Kidney capillary endothelial cell (primary cell): Measurements from ENCODE around the gene SGTB.

ENCODE experiments used
- DNase-seq: peaks from one replicate; pipeline ENCODE4 v3.0.0-alpha.2; 2018; ENCODE audit warnings: low spot score

SGTB gene

DNA sequence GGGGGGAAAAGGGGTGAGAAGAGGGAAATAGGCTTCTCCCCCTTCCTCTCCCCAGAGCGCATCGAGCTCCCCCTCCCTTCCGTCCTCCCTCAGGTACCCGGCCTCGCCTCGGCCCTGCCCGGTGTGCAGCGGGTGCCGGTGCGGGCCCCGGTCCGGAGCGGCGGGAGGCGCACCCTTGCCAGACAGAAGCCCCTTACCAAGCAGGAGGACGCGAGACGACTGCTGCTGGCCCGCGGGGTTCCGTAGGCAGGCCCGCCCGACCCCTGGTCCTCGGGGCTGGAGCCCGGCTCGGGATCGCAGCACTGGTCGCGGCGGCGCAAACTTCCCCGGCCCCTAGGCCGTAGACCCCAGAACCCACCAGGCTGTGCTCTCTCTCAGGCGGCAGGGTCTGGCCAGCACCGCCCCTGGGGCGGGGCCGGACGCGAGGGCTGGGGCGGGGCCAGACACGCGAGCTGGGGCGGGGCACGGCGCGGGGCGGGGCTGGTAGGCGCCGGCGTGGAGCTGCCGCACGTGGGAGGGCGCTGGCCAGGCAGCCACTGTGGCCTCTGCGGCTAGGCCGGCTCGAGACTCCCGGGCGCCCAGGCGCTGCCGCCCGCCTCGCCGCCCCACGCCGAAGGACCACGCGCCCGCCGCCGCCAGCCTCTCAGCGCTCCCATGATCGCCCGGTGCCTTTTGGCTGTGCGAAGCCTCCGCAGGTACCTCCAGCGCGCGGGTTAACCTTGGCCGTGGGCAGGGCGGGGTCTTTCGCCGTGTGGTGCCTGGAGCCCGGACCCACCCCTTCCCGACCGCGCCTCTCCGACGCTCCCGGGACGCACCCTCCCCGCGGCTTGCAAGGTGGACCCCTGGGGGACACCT lies at the start of gene SGTB, which contains the start of gene NLN:
Gene SGTB, minus strand, starts transcription at position 390 of the 855 bp plus-strand sequence. CDS start 1,302 bp downstream, outside the sequence.
Gene NLN, plus strand, starts transcription at position 486 of the 855 bp plus-strand sequence. Its CDS starts 169 bp downstream, at position 655.
- peak; percentile 80 for DNase-seq

GRCh38 chr5:65771266-65771665 lies 49.4 kb upstream of the SGTB start:
- no peak for DNase-seq

DNA sequence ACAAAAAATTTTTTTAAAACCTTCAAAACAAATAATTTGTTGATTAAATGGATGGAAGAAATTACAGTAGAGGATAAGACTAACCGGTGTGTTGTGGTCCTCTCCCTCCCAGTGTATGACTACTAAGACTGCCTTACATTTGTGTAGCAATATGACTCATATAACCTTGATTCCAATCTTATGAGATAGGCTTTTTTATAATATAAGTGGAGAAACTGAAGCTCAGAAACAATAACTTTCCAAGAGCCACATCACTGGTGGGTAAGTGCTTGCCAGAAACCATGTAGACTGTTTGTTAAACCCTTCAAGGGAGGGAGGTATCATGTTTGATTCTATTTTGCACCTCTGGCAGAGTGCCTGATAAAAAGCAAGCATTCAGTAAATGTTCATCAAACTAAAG lies 47.6 kb upstream of the SGTB start:
- peak; percentile 76 for DNase-seq

GRCh38 chr5:65768723-65769346 lies 46.9 kb upstream of the SGTB start:
- DNase-seq = no peak

- DNase-seq = no peak
These were observed 45.7 kb upstream of the SGTB start for GRCh38 chr5:65767565-65767964.

DNA sequence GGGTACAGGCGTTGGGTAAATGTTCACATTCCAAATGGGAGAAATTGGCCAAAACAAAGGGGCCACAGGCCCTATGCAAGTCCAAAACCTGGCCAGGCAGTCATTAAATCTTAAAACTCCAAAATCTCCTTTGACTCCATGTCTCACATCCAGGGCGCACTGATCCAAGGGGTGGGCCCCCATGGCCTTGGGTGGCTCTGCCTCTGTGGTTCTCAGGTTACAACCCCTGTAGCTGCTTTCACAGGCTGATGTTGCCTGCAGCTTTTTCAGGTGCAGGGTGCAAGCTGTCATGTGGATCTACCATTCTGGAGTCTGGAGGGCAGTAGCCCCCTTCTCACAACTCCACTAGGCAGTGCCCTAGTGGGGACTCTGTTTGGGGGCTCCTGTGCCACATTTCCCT lies 44.9 kb upstream of the SGTB start:
- DNase-seq = no peak

DNA sequence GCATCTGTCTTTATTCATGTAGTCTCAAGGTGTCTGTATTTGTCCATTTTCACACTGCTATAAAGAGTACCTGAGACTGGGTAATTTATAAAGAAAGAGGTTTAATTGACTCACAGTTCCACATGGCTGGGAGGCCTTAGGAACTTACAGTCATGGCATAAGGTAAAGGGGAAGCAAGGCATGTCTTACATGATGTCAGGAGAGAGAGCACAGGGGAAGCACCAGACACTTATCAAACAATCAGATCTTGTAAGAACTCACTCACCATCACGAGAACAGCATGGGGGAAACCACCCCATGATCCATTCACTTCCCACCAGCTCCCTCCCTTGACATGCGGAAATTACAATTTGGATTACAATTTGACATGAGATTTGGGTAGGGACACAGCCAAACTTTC lies 44.3 kb upstream of the SGTB start:
- DNase-seq = no peak

- DNase-seq = no peak
These were observed 43.7 kb upstream of the SGTB start for GRCh38 chr5:65765582-65765981.

DNA sequence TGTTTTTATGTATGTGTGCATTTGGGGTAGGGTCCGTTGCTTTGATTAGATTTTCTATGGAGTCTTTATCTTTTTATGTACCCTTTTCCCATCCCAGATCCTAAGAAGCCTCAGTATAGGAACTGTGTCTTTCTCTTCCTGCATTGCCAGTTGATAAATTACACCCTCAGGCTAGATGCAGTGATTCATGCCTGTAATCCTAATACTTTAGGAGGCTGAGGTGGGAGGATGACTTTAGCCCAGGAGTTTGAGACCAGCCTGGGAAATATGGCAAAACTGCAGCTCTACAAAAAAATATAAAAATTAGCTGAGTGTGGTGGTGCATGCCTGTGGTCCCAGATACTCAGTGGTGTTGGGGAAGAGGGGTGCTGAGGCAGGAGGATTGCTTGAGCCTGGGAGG lies 40.3 kb upstream of the SGTB start:
- DNase-seq = no peak

DNA sequence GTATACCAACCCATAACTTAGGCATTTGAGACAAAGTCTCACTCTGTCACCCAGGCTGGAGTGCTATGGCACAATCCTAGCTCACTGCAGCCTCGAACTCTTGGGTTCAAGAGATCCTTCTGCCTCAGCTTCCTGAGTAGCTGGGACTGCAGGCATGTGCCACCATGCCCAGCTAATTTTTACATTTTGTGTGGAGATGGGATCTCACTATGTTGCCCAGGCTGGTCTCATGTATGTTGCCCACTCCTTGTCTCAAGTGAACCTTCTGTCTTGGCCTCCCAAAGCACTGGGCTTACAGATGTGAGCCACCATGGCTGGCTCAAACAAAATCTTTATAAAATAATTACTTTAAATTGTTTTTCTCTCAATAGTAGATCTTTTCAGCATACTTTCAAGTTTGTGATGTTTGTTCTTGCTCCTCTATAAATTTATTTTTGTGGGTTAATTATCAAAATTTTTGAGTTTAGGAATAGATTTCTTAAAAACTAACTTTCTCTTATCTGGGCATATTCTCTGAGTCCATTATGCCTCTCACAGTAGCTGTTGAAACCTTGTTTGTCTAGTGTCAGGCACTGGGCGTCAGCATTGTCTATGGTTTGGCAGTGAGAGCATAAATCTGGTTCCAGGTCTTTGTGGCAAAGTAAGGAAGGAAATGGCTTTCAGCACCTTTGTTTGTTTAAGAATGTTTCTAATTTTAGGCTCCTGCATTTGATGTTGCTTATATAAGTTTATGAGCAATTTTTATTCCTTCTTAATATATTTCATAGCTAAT lies 38.8 kb upstream of the SGTB start:
- DNase-seq = peak; percentile 79

GRCh38 chr5:65758546-65759144 lies 36.7 kb upstream of the SGTB start:
- DNase-seq = no peak

- DNase-seq = no peak
These were observed 31.3 kb upstream of the SGTB start for GRCh38 chr5:65753189-65753588.

- DNase-seq = no peak
These were observed 29.0 kb upstream of the SGTB start for GRCh38 chr5:65750938-65751337.

DNA sequence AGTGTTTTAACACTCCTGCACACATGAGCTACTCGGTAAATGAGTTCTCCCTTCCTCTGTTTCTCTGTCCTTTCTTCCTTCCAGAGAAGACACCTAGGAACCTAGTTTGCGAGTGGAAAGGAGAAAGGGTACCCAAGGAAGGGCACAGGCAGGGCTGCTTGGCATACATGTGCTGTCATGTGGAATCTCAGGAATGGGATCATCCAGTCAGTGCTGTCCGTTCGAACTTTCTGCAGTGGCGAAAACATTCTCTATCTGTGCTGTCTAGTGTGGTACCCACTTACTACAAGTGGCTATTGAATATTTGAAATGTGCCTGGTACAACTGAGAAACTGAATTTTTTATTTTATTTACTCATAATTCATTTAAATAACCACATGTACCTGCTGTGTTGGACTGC lies 28.0 kb upstream of the SGTB start:
- no peak for DNase-seq

GRCh38 chr5:65749221-65749844 lies 27.4 kb upstream of the SGTB start:
- no peak for DNase-seq

- peak; percentile 72 for DNase-seq
These were observed 20.8 kb upstream of the SGTB start for GRCh38 chr5:65742565-65743231.

- no peak for DNase-seq
These were observed 17.3 kb upstream of the SGTB start for GRCh38 chr5:65739162-65739561.

DNA sequence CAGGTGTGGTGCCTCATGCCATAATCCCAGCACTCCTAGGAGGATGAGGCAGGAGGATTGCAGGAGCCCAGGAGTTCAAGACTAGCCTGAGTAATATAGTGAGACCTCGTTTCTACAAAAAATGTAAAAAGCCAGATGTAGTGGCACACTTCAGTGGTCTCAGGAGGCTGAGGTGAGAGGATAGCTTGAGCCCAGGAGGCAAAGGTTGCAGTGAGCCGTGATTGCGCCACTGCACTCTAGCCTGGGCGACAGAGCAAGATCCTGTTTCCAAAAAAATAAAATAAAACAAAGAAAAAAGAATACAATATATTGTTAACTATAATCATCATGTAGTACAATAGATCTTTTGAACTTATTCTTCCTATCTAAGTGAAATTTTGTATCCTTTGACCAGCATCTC lies 16.4 kb upstream of the SGTB start:
- DNase-seq = no peak

GRCh38 chr5:65737842-65738241 lies 15.9 kb upstream of the SGTB start:
- DNase-seq = no peak

DNA sequence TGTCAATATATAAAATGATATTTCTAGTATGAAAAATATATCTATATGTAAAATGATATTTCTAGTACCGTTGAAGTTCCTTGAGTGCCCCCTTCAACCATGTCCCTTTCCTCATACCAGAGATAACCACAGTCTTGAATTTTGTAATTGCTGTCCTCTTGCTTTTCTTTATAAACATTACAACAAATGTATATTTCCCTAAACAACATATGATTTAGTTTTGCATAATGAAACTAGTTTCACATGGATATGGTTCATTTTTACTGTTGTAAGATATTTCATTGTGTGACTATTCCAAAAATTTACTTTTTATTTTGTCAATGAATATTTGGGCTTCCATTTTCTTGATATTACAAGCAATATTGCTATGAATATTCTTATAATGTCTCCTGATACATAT lies 14.1 kb upstream of the SGTB start:
- DNase-seq = no peak

GRCh38 chr5:65734921-65735320 lies 13.0 kb upstream of the SGTB start:
- no peak for DNase-seq
